Spleen (tissue), 7 donors: ENCODE data around the gene RNF212.

Experiments used
- POLR2A ChIP-seq, 3 donors: fragments of 450-650 bp; IDR thresholded peaks; one replicate each; pipeline ENCODE4 v1.5.1; 2017; ENCODE audit warnings: antibody characterized with exemption in 3 of 3, mild to moderate bottlenecking in 1 of 3
- POLR2AphosphoS5 ChIP-seq, 3 donors: sonication (generic); formaldehyde crosslinking; IDR thresholded peaks; one replicate each; pipeline ENCODE4 v1.5.1; 2017; ENCODE audit warnings: antibody characterized with exemption in 3 of 3
- TF ChIP-seq, protein P1 (sequence below), 11 experiments: fragments of 200-600 bp in 7 of 11; fragments of 450-650 bp in 4 of 11; sonication (generic) in 4 of 11; IDR thresholded peaks in 8 of 11; conservative IDR thresholded peaks in 3 of 11; 1 replicate in 7 of 11; 2 replicates in 4 of 11; pipeline versions ENCODE4 v1.4.0 to v1.8.0; 2016 to 2021; ENCODE audit warnings: antibody characterized with exemption in 11 of 11, inconsistent platforms in 4 of 11, mild to moderate bottlenecking in 1 of 11
- donor health status: DM: no; HTN: no; CAD: no; lungs with moderate emphysema.
- donor health status: DM: no; HTN: no; CAD: no.
- donor health status: DM: no; HTN: no; CAD: no.

DNA sequence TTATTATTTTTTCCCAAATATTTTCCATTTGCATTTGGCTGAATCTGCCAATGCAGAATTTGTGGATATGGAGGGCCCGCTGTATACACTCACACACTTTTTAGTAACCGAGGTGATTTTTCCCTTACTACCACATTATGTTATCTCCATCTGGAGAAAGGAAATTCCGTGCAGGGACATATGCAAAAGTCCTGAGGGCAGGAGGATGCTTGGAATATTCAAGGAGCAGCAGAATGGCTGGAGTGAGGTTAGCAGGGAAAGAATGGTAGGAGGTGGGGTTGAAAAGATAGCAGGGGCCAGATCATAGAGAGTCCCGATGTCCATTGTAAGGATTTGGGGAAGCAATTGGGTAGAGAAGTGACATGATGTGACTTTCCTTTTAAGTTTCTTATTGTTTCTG, 11.5 kb upstream of the RNF212 start:
- TF ChIP-seq, protein P1, sequence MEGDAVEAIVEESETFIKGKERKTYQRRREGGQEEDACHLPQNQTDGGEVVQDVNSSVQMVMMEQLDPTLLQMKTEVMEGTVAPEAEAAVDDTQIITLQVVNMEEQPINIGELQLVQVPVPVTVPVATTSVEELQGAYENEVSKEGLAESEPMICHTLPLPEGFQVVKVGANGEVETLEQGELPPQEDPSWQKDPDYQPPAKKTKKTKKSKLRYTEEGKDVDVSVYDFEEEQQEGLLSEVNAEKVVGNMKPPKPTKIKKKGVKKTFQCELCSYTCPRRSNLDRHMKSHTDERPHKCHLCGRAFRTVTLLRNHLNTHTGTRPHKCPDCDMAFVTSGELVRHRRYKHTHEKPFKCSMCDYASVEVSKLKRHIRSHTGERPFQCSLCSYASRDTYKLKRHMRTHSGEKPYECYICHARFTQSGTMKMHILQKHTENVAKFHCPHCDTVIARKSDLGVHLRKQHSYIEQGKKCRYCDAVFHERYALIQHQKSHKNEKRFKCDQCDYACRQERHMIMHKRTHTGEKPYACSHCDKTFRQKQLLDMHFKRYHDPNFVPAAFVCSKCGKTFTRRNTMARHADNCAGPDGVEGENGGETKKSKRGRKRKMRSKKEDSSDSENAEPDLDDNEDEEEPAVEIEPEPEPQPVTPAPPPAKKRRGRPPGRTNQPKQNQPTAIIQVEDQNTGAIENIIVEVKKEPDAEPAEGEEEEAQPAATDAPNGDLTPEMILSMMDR (IDR thresholded peaks at IDR 0.05 in 8 of 11, conservative IDR thresholded peaks at IDR 0.05 in 3 of 11): no peak
- TF ChIP-seq POLR2A (IDR thresholded peaks at IDR 0.05) (no peak), POLR2AphosphoS5 (IDR thresholded peaks at IDR 0.05) (no peak)
